IPS DF 6.9 (cell line): ENCODE measurements around the gene LYZL1.
A peak's percentile ranks its signal among the peaks of the same experiment; 100 is the strongest.
"Not testable (repeated sequence)": the region's sequence is repeated elsewhere in the genome, so short reads cannot be mapped to it uniquely, and the experiment has no call there.

ENCODE experiments used
- DNase-seq: peaks from one replicate; pipeline ENCODE4 v3.0.0-alpha.2; 2013; ENCODE audit warnings: low read depth, low spot score
- H3K27ac ChIP-seq: one replicate; pipeline ENCODE4 v1.5.1; 2013; ENCODE audit warnings: low read length, control low read depth
- H3K27me3 ChIP-seq: 2 replicates; pipeline ENCODE4 v1.6.1; 2013; ENCODE audit warnings: mild to moderate bottlenecking, low read length; ENCODE audit not compliant: control insufficient read depth, insufficient read depth
- H3K36me3 ChIP-seq: 2 replicates; pipeline ENCODE4 v1.6.1; 2013; ENCODE audit warnings: low read length; ENCODE audit not compliant: control insufficient read depth, insufficient read depth
- H3K4me1 ChIP-seq: 2 replicates; pipeline ENCODE4 v1.6.1; 2013; ENCODE audit warnings: low read length; ENCODE audit not compliant: control insufficient read depth, insufficient read depth
- H3K4me3 ChIP-seq: 2 replicates; pipeline ENCODE4 v1.5.1; 2013; ENCODE audit warnings: mild to moderate bottlenecking, low read length
- H3K9me3 ChIP-seq: 2 replicates; pipeline ENCODE4 v1.6.1; 2013; ENCODE audit warnings: low read length, inconsistent platforms; ENCODE audit not compliant: control insufficient read depth, insufficient read depth
- WGBS: extraction: QIAGEN DNeasy Blood & Tissue Kit; methylation state at CpG from one replicate; pipeline ENCODE4 v1.1.7; 2013; ENCODE audit warnings: mixed read lengths, missing lambda C conversion rate; ENCODE audit not compliant: insufficient read length, insufficient coverage; 5-methylcytosine and 5-hydroxymethylcytosine counted together

LYZL1 gene

GRCh38 chr10:29304264-29304994, 15.6 kb downstream of the LYZL1 start:
- Histone ChIP-seq H3K9me3 (no peaks in the 10 kb centered on the region), H3K4me1 (no peaks in the 10 kb centered on the region), H3K36me3 (no peaks in the 10 kb centered on the region), H3K27me3 (no peaks in the 10 kb centered on the region), H3K27ac (no peak overlapping the region), H3K4me3 (no peak overlapping the region)
- peak; percentile 45 for DNase-seq
- WGBS: no CpG with 5 or more reads among the region's 6 CpGs

DNA sequence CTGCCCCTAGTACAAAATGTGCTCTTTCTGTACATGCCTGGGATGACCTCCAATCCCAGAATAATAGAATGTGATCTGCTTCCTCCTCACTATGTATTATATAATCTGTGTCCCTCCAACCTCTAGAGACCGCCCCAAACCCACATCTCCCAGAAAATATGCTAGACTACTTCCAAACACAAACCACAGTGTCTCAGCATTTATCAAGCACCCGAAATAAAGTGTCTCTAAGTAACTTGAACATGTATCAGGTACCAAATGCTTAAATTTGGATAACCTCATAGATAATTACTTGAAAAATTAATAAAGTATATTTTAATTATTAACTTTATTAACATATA, 16.1 kb downstream of the LYZL1 start:
- WGBS: no CpG with 5 or more reads among the region's 2 CpGs
- Histone ChIP-seq H3K27ac (no peak overlapping the region), H3K36me3 (no peaks in the 10 kb centered on the region), H3K9me3 (no peaks in the 10 kb centered on the region), H3K4me1 (no peaks in the 10 kb centered on the region), H3K4me3 (no peak overlapping the region), H3K27me3 (no peaks in the 10 kb centered on the region)
- DNase-seq: no peak

- Histone ChIP-seq H3K4me1 (no peaks in the 10 kb centered on the region), H3K9me3 (no peaks in the 10 kb centered on the region), H3K27ac (no peak overlapping the region), H3K36me3 (no peaks in the 10 kb centered on the region), H3K4me3 (no peak overlapping the region), H3K27me3 (no peaks in the 10 kb centered on the region)
- no peak for DNase-seq
- no CpG with 5 or more reads among the region's 3 CpGs for WGBS
Observed at GRCh38 chr10:29306688-29307087, 17.8 kb downstream of the LYZL1 start.

GRCh38 chr10:29308142-29308541, 19.3 kb downstream of the LYZL1 start:
- H3K4me1 ChIP-seq, H3K9me3 ChIP-seq, H3K27ac ChIP-seq, H3K4me3 ChIP-seq, H3K27me3 ChIP-seq, H3K36me3 ChIP-seq, DNase-seq: not testable (repeated sequence)
- no CpG with 5 or more reads among the region's 11 CpGs for WGBS

DNA sequence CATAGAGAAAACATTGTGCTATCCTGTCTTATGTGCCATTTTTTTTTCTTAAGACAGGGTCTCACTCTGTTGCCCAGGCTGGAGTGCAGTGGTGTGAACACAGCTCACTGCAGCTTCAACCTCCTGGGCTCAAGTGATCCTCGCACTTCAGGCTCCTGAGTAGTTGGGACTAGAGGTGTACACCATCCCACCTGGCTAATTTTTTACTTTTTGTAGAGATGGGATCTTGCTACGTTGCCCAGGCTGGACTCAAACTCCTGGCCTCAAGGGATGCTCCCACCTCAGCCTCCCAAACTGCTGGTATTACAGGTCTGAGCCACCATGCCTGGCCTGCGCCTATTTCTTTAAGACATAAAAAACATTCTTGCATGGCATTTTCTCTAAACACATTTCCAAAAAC, 20.6 kb downstream of the LYZL1 start:
- WGBS: no CpG with 5 or more reads among the region's 3 CpGs

DNA sequence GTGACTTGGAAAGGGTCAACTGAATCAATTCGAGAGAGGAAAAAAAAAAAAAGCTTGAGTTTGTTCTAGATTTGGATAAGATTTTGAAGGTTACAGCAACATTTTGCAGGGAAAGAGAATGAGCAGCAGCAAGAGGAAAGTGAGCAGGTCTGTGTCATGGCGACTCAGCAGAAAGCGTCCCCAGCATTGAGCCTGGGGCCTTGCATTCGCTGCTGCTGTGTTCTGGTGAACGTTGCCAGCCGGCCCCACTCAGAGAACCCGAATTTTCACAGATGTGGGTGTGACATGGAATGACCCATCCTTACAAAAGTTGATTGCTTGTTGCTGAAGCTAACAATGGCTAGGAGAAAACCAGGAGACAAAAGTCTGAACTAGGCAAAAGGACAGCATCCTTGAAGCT, 21.6 kb downstream of the LYZL1 start:
- H3K4me3 ChIP-seq, H3K27me3 ChIP-seq, H3K9me3 ChIP-seq, DNase-seq, H3K36me3 ChIP-seq, H3K4me1 ChIP-seq, H3K27ac ChIP-seq: not testable (repeated sequence)
- no CpG with 5 or more reads among the region's 7 CpGs for WGBS

More for the DNA sequence above, 20.6 kb downstream of the LYZL1 start:
- no peak overlapping the region for H3K4me3 ChIP-seq
- H3K36me3 ChIP-seq: no peaks in the 10 kb centered on the region
- no peak overlapping the region for H3K27ac ChIP-seq
- H3K27me3 ChIP-seq: no peaks in the 10 kb centered on the region
- no peaks in the 10 kb centered on the region for H3K4me1 ChIP-seq
- no peaks in the 10 kb centered on the region for H3K9me3 ChIP-seq
- DNase-seq: no peak

DNA sequence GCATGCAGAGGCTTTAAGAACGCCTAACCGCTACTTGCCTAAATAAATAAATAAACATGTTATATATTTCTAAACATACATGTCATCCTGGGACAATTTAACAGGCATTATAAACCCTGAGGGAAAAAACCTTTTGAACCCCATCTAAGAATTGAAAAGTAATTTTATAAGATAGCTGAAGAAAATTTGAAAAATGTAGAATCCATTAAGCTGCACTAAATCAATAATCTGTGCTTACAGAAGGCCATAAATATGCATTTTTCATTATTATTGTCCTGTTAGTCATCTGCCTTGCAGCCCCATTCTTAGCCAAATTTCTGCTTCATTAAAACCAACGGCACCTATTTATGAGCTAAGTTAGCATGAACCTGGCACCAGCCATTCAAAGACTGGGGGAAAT, 24.2 kb downstream of the LYZL1 start:
- Histone ChIP-seq H3K36me3 (no peaks in the 10 kb centered on the region), H3K27ac (no peak overlapping the region), H3K4me3 (no peak overlapping the region), H3K4me1 (no peaks in the 10 kb centered on the region), H3K27me3 (no peaks in the 10 kb centered on the region), H3K9me3 (no peaks in the 10 kb centered on the region)
- no CpG with 5 or more reads among the region's 3 CpGs for WGBS
- DNase-seq: no peak

- no peaks in the 10 kb centered on the region for H3K36me3 ChIP-seq
Observed at GRCh38 chr10:29314726-29315125, 25.9 kb downstream of the LYZL1 start.

DNA sequence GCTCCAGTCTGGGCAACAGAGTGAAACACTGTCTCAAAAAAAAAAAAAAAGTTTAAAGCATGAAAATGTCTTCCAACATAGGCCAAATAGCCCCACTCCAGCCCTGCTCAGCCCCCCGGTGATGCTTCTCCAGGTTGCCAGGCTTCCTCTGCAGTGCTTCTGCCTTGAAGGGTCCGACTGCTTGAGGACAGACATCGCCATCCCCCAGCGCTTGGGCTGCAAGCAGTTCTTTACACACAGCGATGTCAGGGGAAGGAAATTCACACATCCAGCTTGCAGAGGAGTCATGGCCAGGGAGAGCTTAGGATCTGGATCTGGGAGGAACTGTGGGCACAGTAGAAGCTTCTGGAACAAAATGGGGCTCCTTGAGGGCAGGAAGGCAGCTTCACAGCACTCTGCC, 26.9 kb downstream of the LYZL1 start:
- Histone ChIP-seq H3K4me3 (no peak overlapping the region), H3K27ac (no peak overlapping the region), H3K4me1 (peaks cover 2% of the 10 kb centered on the region; the same call in 1 of the 2 replicates), H3K36me3 (no peaks in the 10 kb centered on the region), H3K9me3 (no peaks in the 10 kb centered on the region), H3K27me3 (no peaks in the 10 kb centered on the region)
- no CpG with 5 or more reads among the region's 5 CpGs for WGBS
- DNase-seq: no peak

More at GRCh38 chr10:29314726-29315125, 25.9 kb downstream of the LYZL1 start:
- Histone ChIP-seq H3K9me3 (no peaks in the 10 kb centered on the region), H3K4me3 (no peak overlapping the region), H3K4me1 (peaks cover 2% of the 10 kb centered on the region; the same call in 1 of the 2 replicates), H3K27ac (no peak overlapping the region), H3K27me3 (no peaks in the 10 kb centered on the region)
- no CpG with 5 or more reads among the region's 8 CpGs for WGBS
- no peak for DNase-seq

GRCh38 chr10:29316308-29317026, 27.6 kb downstream of the LYZL1 start:
- WGBS: no CpG with 5 or more reads among the region's 8 CpGs
- DNase-seq: no peak
- H3K4me3 ChIP-seq: no peak overlapping the region
- no peaks in the 10 kb centered on the region for H3K36me3 ChIP-seq
- no peaks in the 10 kb centered on the region for H3K9me3 ChIP-seq
- H3K27me3 ChIP-seq: no peaks in the 10 kb centered on the region
- H3K27ac ChIP-seq: no peak overlapping the region
- peaks cover 2% of the 10 kb centered on the region; the same call in 1 of the 2 replicates for H3K4me1 ChIP-seq
